IPS-18a (cell line): ENCODE measurements around the gene ORAI3.
"Not testable (repeated sequence)": the region's sequence is repeated elsewhere in the genome, so short reads cannot be mapped to it uniquely, and the experiment has no call there.

Experiments
- H3K27ac ChIP-seq: one replicate; pipeline ENCODE4 v1.5.1; 2013; ENCODE audit warnings: low read length
- H3K27me3 ChIP-seq: one replicate; pipeline ENCODE4 v1.6.1; 2013; ENCODE audit warnings: mild to moderate bottlenecking, low read length; ENCODE audit not compliant: control insufficient read depth, insufficient read depth
- H3K36me3 ChIP-seq: one replicate; pipeline ENCODE4 v1.6.1; 2013; ENCODE audit warnings: low read depth, low read length; ENCODE audit not compliant: control insufficient read depth
- H3K4me1 ChIP-seq: one replicate; pipeline ENCODE4 v1.6.1; 2013; ENCODE audit warnings: low read depth, low read length; ENCODE audit not compliant: control insufficient read depth
- H3K4me3 ChIP-seq: one replicate; pipeline ENCODE4 v1.5.1; 2013; ENCODE audit warnings: low read length
- H3K9ac ChIP-seq: one replicate; pipeline ENCODE4 v1.6.1; 2013; ENCODE audit warnings: mild to moderate bottlenecking, low read length, moderate library complexity
- H3K9me3 ChIP-seq: one replicate; pipeline ENCODE4 v1.6.1; 2013; ENCODE audit warnings: low read depth, low read length; ENCODE audit not compliant: control insufficient read depth

Gene ORAI3

GRCh38 chr16:30937692-30938091 lies 11.2 kb upstream of the ORAI3 start:
- Histone ChIP-seq H3K4me1 (peaks cover 4% of the 10 kb centered on the region), H3K27ac (no peak overlapping the region), H3K9me3 (no peaks in the 10 kb centered on the region), H3K9ac (no peak overlapping the region), H3K4me3 (no peak overlapping the region), H3K27me3 (no peaks in the 10 kb centered on the region), H3K36me3 (peaks cover 34% of the 10 kb centered on the region)

- H3K4me1 ChIP-seq, H3K9me3 ChIP-seq, H3K27me3 ChIP-seq, H3K9ac ChIP-seq, H3K27ac ChIP-seq, H3K4me3 ChIP-seq: not testable (repeated sequence)
- peaks cover 37% of the 10 kb centered on the region for H3K36me3 ChIP-seq
Measured at GRCh38 chr16:30939571-30939970, 9.3 kb upstream of the ORAI3 start.

GRCh38 chr16:30941600-30942425 lies 7.1 kb upstream of the ORAI3 start:
- no peak overlapping the region for H3K4me3 ChIP-seq
- peaks cover 11% of the 10 kb centered on the region for H3K4me1 ChIP-seq
- no peak overlapping the region for H3K27ac ChIP-seq
- no peaks in the 10 kb centered on the region for H3K9me3 ChIP-seq
- peaks cover 29% of the 10 kb centered on the region for H3K36me3 ChIP-seq
- no peak overlapping the region for H3K9ac ChIP-seq
- H3K27me3 ChIP-seq = no peaks in the 10 kb centered on the region

- Histone ChIP-seq H3K36me3 (peaks cover 24% of the 10 kb centered on the region), H3K9ac (no peak overlapping the region), H3K9me3 (no peaks in the 10 kb centered on the region), H3K27ac (no peak overlapping the region), H3K4me3 (no peak overlapping the region), H3K4me1 (peaks cover 17% of the 10 kb centered on the region), H3K27me3 (no peaks in the 10 kb centered on the region)
Measured at GRCh38 chr16:30942426-30942806, 6.5 kb upstream of the ORAI3 start.

- no peak overlapping the region for H3K4me3 ChIP-seq
- no peaks in the 10 kb centered on the region for H3K27me3 ChIP-seq
- H3K4me1 ChIP-seq = peaks cover 17% of the 10 kb centered on the region
- peaks cover 24% of the 10 kb centered on the region for H3K36me3 ChIP-seq
- H3K27ac ChIP-seq = no peak overlapping the region
- no peak overlapping the region for H3K9ac ChIP-seq
- H3K9me3 ChIP-seq = no peaks in the 10 kb centered on the region
Measured at GRCh38 chr16:30944352-30944751, 4.5 kb upstream of the ORAI3 start.

- no peaks in the 10 kb centered on the region for H3K27me3 ChIP-seq
- peak overlapping the region; percentile 78 for H3K4me3 ChIP-seq
- peaks cover 28% of the 10 kb centered on the region for H3K4me1 ChIP-seq
- peak overlapping the region; percentile 83 for H3K27ac ChIP-seq
- H3K9ac ChIP-seq = peak overlapping the region; percentile 93
- H3K36me3 ChIP-seq = peaks cover 18% of the 10 kb centered on the region
- no peaks in the 10 kb centered on the region for H3K9me3 ChIP-seq
Measured at GRCh38 chr16:30946671-30947540, 2.0 kb upstream of the ORAI3 start.

- Histone ChIP-seq H3K36me3 (peaks cover 14% of the 10 kb centered on the region), H3K27me3 (no peaks in the 10 kb centered on the region)
Measured at GRCh38 chr16:30947541-30947858, 1.4 kb upstream of the ORAI3 start.

GRCh38 chr16:30947859-30948666 lies 805 bp upstream of the ORAI3 start:
- Histone ChIP-seq H3K27me3 (no peaks in the 10 kb centered on the region), H3K9me3 (no peaks in the 10 kb centered on the region), H3K9ac (peak overlapping the region; percentile 93), H3K36me3 (peaks cover 12% of the 10 kb centered on the region), H3K4me1 (peaks cover 21% of the 10 kb centered on the region), H3K27ac (peak overlapping the region; percentile 98), H3K4me3 (peak overlapping the region; percentile 91)

More at GRCh38 chr16:30947541-30947858, 1.4 kb upstream of the ORAI3 start:
- Histone ChIP-seq H3K9me3 (no peaks in the 10 kb centered on the region), H3K4me3 (peak overlapping the region; percentile 78), H3K9ac (peak overlapping the region; percentile 93), H3K27ac (peak overlapping the region; percentile 98), H3K4me1 (peaks cover 24% of the 10 kb centered on the region)

- H3K9me3 ChIP-seq = no peaks in the 10 kb centered on the region
- H3K27ac ChIP-seq = no peak overlapping the region
- no peaks in the 10 kb centered on the region for H3K27me3 ChIP-seq
- H3K9ac ChIP-seq = peak overlapping the region; percentile 87
- H3K36me3 ChIP-seq = peaks cover 1% of the 10 kb centered on the region
- H3K4me1 ChIP-seq = peaks cover 25% of the 10 kb centered on the region
- H3K4me3 ChIP-seq = peak overlapping the region; percentile 91
Measured at GRCh38 chr16:30949650-30950515, 1.0 kb downstream of the ORAI3 start.

GRCh38 chr16:30950516-30951065 lies 1.7 kb downstream of the ORAI3 start:
- Histone ChIP-seq H3K36me3 (no peaks in the 10 kb centered on the region), H3K4me3 (peak overlapping the region; percentile 91), H3K4me1 (peaks cover 25% of the 10 kb centered on the region), H3K9me3 (no peaks in the 10 kb centered on the region), H3K9ac (no peak overlapping the region), H3K27ac (no peak overlapping the region), H3K27me3 (no peaks in the 10 kb centered on the region)
